Cardiac septum (tissue), 1 donor: ENCODE measurements around the gene TSPO. TPM values are rescaled to one million over a fixed set of nuclear protein-coding genes. Genes with fewer than 3 reads are reported as not detected.

ENCODE experiments used
- DNase-seq: peaks from one replicate; pipeline ENCODE4 v3.0.0-alpha.2; 2020; ENCODE audit warnings: low spot score
- intact Hi-C: fragments of 100-400 bp; cut with DNase I; formaldehyde crosslinking; loops from one replicate; pipeline ENCODE4 v1.14.0; 2022
- total RNA-seq: library from RNA; stranded (reverse); fragmentation: NEBNext Ultra II Directional; extraction: Animal tissue kit (Norgen Biotek cat#: 25700); gene quantifications from one replicate; pipeline ENCODE4 v1.2.1, GENCODE V29; 2021
- donor health status: DM: no; HTN: no; CAD: no.

TSPO gene
- total RNA-seq, 1 donor from 2014 or later = 124 TPM

- intact Hi-C loops = no loop called here
- no peak for DNase-seq
Measured at GRCh38 chr22:43197271-43197941, 46.0 kb downstream of the TSPO start.

- DNase-seq = no peak
- intact Hi-C loops = no loop called here
Measured at GRCh38 chr22:43198126-43198525, 46.8 kb downstream of the TSPO start.

GRCh38 chr22:43198936-43199335, 47.6 kb downstream of the TSPO start:
- DNase-seq = no peak
- intact Hi-C loops = no loop called here

- intact Hi-C loops = no loop called here
- no peak for DNase-seq
Measured at GRCh38 chr22:43199541-43199940, 48.2 kb downstream of the TSPO start.

GRCh38 chr22:43200031-43200430, 48.7 kb downstream of the TSPO start:
- no peak for DNase-seq
- intact Hi-C loops = no loop called here

GRCh38 chr22:43200555-43200954, 49.2 kb downstream of the TSPO start:
- intact Hi-C loops = no loop called here
- no peak for DNase-seq

GRCh38 chr22:43201486-43202219, 50.3 kb downstream of the TSPO start:
- no peak for DNase-seq

GRCh38 chr22:43202326-43202725, 51.0 kb downstream of the TSPO start:
- DNase-seq = no peak
- intact Hi-C loops = no loop called here

More at GRCh38 chr22:43201486-43202219, 50.3 kb downstream of the TSPO start:
- intact Hi-C loops = no loop called here

- DNase-seq = no peak
Measured at GRCh38 chr22:43202756-43203410, 51.5 kb downstream of the TSPO start.

GRCh38 chr22:43203471-43203981, 52.2 kb downstream of the TSPO start:
- intact Hi-C loops = no loop called here
- no peak for DNase-seq

More at GRCh38 chr22:43202756-43203410, 51.5 kb downstream of the TSPO start:
- intact Hi-C loops = no loop called here

- intact Hi-C loops = no loop called here
- DNase-seq = no peak
Measured at GRCh38 chr22:43205261-43205691, 53.9 kb downstream of the TSPO start.

GRCh38 chr22:43205748-43206508, 54.6 kb downstream of the TSPO start:
- intact Hi-C loops = no loop called here
- DNase-seq = no peak

- intact Hi-C loops = no loop called here
- no peak for DNase-seq
Measured at GRCh38 chr22:43206509-43207161, 55.3 kb downstream of the TSPO start.

GRCh38 chr22:43207386-43207785, 56.0 kb downstream of the TSPO start:
- no peak for DNase-seq
- intact Hi-C loops = no loop called here

GRCh38 chr22:43207849-43208702, 56.7 kb downstream of the TSPO start:
- DNase-seq = no peak
- intact Hi-C loops = no loop called here

- DNase-seq = no peak
- intact Hi-C loops = no loop called here
Measured at GRCh38 chr22:43208703-43209522, 57.6 kb downstream of the TSPO start.

- intact Hi-C loops = no loop called here
- DNase-seq = no peak
Measured at GRCh38 chr22:43209523-43209890, 58.1 kb downstream of the TSPO start.

GRCh38 chr22:43209971-43210370, 58.6 kb downstream of the TSPO start:
- intact Hi-C loops = no loop called here
- DNase-seq = no peak
